GM04503 (cell line): ENCODE data around the gene APOF.
"Not testable (repeated sequence)": the region's sequence is repeated elsewhere in the genome, so short reads cannot be mapped to it uniquely, and the experiment has no call there.

Experiments
- DNase-seq: peaks from one replicate; pipeline ENCODE4 v3.0.0-alpha.2; 2012; ENCODE audit warnings: low read depth

Gene APOF

GRCh38 chr12:56366948-56367347 lies 4.3 kb upstream of the APOF start:
- DNase-seq, result no peak

GRCh38 chr12:56361487-56362129 lies 1.0 kb downstream of the APOF start:
- no peak for DNase-seq

DNA sequence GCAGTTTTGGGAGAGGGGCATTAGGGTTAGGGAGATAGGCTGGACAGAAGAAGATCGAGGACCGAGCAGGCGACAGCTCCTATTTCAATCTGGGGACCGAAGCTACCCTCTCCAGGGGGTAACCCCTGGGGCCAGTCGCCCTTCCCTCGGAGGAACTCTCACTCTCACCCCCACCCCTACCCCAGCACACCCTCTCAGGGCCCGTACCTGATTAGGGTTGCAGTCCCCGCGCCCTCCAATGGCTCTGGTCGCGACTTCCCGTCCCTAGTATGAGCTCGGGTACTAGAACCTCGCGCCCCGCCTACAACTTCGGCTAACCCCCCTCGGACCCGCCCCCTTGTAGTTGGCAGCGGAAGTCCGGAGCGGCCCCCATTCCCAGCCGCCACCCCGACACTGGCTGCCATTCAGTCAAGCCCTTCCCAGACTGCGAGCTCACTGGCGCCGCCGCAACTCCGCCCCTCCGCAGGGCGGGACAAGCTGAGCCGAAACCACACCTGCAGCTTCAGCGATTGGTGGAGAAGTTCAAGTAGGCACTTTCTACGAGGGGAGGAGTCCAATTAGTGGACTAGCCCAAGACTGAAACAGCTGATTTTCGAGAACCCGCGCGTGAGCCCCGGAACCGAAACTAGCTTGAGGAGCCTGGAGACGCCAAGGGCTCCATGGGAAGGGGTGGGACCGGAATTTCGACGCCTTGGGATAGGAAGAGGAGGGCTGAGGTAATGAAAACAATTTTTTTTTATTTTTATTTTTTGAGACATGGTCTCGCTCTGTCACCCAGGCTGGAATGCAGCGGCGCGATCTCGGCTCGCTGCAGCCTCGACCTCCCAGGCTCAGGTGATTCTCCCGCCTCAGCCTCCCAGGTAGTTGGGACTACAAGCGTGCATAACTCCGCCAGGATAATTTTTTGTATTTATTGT lies 2.5 kb downstream of the APOF start, which contains the start of gene STAT2:
TSS of gene STAT2 (minus strand) at position 257 of the 917 bp plus-strand sequence. CDS start 3,536 bp downstream, outside the sequence.
- peak; percentile 100 for DNase-seq

- peak; percentile 84 for DNase-seq
These were observed 3.7 kb downstream of the APOF start for GRCh38 chr12:56358836-56359532.

DNA sequence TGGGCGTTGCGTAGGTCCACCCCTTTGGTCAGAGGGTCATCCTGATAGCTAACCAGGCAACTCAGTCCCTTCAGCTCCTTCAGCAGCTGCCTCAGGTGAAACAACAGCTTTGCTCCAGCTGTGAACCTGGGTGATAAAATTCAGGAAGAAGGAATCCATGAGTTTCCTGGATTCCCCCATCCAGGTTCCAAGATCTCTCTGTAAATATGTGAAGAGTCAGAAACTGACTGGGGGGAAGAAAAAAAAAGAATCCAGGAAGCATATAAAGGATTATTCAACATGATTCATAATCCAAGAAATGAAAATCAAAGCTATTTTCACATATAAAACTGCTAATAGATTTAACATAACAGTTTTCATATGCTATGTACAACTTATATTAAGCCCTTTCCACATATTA lies 11.3 kb downstream of the APOF start:
- no peak for DNase-seq

DNA sequence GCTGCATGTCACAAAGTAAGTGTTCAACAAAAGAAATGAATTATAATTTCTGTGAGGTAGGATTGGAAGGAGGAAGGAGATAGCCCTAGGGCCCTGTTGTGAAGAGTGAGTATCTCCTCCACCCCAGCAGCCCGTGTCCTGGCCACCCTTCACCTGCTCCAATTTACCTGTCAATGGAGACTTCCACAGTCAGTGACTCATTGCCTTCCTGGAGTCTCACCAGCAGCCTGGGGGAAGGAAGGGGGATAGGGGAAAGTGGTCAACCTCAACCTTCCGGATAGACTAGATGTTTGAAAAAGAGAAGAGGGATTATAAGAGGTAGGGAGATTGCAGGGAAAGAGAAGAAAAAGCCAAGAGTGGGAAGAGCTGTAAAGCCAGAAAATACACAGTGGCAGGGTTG lies 12.0 kb downstream of the APOF start:
- DNase-seq, result no peak

DNA sequence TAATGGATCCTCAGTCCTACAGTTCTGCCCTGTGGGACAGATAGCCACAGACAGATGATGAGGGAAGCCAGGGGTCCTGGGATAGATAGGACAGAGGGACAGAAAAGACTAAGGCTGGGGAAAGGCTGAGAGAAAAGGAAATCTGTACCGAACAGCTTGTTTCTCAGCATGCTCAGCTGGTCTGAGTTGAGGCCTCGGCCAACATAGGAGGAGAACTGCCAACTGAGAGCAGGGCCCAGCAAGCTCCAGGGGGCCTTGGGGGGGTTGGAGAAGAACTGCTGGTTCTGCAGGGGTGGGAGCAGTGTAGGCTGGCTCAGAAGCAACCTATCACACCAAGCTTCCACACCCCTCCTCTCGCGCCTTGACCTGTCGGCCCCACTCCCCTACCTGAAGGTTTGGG lies 13.9 kb downstream of the APOF start:
- no peak for DNase-seq

DNA sequence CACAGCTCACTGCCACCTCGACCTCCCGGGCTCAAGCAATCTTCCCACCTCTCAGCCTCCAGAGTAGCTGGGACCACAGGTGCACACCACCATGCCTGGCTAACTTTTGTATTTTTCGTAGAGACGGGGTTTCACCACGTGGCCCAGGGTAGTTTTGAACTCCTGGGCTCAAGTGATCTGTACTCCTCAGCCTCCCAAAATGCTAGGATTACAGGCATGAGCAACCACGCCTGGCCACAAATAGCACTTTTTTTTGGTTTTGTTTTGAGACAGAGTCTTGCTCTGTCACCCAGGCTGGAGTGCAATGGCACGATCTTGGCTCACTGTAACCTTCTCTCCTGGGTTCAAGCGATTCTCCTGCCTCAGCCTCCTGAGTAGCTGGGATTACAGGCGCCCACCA lies 15.4 kb downstream of the APOF start:
- DNase-seq, result not testable (repeated sequence)

DNA sequence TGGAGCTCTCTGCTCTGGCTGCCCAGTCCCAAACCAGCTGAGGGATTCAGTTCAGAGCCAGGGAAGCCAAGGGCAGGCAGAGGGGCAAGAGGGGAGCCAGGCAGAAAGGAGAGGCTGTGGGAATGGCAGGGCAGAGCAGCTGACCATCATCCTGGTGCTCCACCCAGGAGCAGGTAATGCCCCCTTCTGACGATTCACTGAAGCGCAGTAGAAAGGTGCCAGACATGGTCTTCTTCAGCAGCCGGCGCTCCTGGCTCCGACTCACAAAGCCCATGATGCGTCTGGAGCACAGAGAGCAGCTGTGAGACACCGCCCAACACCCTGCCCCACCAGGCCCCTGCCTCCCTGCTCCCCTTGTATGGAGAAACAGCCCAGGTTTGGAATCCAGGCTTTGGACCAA lies 16.0 kb downstream of the APOF start:
- DNase-seq, result no peak

- not testable (repeated sequence) for DNase-seq
These were observed 20.4 kb downstream of the APOF start for GRCh38 chr12:56342290-56342689.

DNA sequence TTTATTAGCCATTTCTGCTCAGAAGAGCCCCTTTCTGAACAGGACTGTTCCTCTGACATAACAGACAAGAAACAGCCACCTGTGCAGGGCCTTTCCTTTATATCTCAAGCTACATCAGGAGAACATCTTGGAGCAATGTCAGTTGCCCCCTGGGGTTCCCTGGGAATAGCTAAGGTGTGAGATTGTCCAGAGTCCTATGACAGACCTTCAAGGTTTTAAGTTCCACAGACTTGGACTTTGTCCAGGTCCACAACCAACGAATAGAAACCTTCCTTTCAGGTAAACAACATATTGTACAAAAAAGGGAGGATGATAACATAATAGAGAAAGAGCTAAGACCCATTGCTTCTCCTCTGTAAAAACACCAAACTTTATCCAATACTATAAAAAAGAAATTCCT lies 21.0 kb downstream of the APOF start:
- DNase-seq, result no peak

GRCh38 chr12:56339158-56339422 lies 23.6 kb downstream of the APOF start:
- no peak for DNase-seq

GRCh38 chr12:56338308-56339157 lies 24.1 kb downstream of the APOF start, which contains the start of gene IL23A:
Gene IL23A, plus strand, starts transcription at chr12:56338884. Its CDS starts 161 bp downstream, at chr12:56339045.
- no peak for DNase-seq

DNA sequence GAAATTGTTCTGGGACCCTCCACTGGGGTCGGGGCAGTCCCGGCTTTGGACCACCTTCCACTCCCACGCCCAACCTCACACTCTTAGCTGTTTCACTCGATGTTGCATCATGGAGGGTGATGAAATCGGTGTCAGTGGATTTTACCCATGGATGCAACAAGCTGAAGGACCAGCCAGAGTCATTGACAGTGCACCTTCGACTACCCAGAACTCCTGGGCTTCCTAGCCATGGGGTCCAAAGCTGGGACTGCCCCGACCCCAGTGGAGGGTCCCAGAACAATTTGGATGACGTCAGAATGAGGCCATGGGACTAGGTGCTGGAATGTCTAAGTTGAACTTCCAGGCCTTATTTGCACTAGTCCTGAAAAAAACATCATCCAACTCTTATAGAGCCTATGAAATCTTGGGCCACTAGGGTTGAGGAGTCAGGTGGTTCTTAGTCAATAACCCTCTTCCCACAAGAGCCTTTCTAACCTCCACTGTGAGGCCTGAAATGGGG lies 24.9 kb downstream of the APOF start:
- no peak for DNase-seq

GRCh38 chr12:56336361-56337167 lies 26.1 kb downstream of the APOF start:
- DNase-seq, result no peak

DNA sequence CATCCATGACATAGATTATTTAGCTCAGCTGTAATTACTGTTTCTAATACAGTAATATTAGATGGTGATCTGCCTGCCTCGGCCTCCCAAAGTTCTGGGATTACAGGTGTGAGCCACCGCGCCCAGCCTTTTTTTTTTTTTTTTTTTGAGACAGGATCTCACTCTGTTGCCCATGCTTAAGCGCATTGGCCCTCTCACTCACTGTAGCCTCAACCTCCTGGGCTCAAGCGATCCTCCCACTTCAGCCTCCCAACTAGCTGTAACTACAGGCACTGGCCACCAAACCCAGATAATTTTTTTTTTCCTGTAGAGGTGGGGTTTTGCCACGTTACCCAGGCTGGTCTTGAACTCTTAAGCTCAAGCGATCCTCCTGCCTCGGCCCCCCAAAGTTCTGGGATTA lies 27.1 kb downstream of the APOF start:
- not testable (repeated sequence) for DNase-seq

DNA sequence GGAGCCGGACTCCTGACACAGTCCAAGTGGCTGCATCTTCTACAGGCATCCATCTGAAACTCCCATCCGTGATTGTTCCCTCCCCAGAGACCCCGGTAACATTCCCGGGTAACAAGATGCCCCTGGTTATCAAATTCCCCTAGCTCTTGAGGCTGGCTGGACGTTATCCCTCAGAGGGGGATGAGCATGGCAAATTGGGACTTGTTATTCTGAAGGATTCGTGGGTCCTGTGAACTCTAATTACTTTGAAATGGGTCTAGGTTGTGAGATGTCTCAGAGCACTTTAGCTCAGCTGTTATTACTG lies 28.2 kb downstream of the APOF start:
- DNase-seq, result no peak

DNA sequence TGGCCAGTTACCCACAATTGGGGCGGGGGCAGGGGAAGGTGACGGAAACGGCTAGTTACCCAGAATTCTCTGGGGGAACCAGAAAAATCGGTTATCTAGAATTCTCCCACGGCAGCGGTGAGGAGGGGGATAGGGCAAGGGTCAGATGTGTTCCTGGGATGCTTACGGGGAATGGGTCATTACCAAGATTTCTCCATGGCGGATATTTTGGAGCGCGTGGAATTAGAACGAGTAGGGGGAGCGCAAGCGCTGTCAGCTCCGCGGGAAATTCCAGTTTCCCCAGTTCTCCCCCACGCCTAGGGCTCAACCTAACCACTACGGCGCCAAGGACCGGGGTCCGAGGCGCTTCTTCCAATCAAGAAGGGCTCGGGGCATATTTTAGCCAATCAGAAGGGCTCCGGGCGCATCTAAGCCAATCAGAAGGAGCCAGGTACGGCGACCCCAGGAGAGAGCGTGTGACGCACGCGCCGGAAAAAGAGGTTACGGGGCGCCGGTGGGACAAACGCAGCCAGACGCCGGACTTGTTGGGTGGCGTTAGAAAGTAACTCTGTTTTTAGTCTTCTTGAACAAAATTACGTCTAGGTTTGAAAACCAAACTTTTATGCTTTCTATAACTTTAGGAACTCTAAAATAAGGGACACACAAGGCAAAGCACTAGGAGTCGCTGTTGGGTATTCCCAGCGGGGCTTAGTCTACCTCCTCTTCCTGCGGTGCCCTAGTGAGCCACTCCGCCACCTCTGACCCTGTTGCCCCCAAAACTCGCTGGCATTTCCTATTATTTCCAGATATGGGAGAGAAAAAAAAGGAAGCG lies 28.8 kb downstream of the APOF start, which contains the start of gene PAN2:
TSS of gene PAN2 (minus strand) at position 322 of the 811 bp plus-strand sequence. CDS start 906 bp downstream, outside the sequence.
- DNase-seq, result peak; percentile 88

- DNase-seq, result no peak
These were observed 29.4 kb downstream of the APOF start for GRCh38 chr12:56333197-56333678.
